Stomach smooth muscle (tissue), 2 donors: ENCODE data around the gene LIPC.

Experiments
- H3K27ac ChIP-seq: one replicate; pipeline ENCODE4 v1.7.0; 2013; ENCODE audit warnings: mild to moderate bottlenecking, low read length, inconsistent platforms
- H3K27me3 ChIP-seq, 2 donors: one replicate each; pipeline ENCODE4 v1.7.0; 2013; ENCODE audit warnings: low read length in 2 of 2; ENCODE audit not compliant: insufficient read depth in 2 of 2, control insufficient read depth in 1 of 2
- H3K36me3 ChIP-seq, 2 donors: one replicate each; pipeline ENCODE4 v1.7.0; 2013; ENCODE audit warnings: low read length in 2 of 2; ENCODE audit not compliant: control insufficient read depth in 2 of 2, insufficient read depth in 2 of 2
- H3K4me1 ChIP-seq: one replicate; pipeline ENCODE4 v1.7.0; 2013; ENCODE audit warnings: low read length; ENCODE audit not compliant: control insufficient read depth, insufficient read depth
- H3K4me3 ChIP-seq, 2 donors: one replicate each; pipeline ENCODE4 v1.7.0; 2013; ENCODE audit warnings: low read length in 2 of 2
- H3K9ac ChIP-seq, 2 donors: one replicate each; pipeline ENCODE4 v1.7.0; 2013; ENCODE audit warnings: low read length in 2 of 2, mild to moderate bottlenecking in 1 of 2
- H3K9me3 ChIP-seq, 2 donors: one replicate each; pipeline ENCODE4 v1.7.0; 2013; ENCODE audit warnings: low read length in 2 of 2; ENCODE audit not compliant: control insufficient read depth in 2 of 2
- donor health status: healthy.
- donor health status: Pancreatic carcinoma.

The LIPC gene

DNA sequence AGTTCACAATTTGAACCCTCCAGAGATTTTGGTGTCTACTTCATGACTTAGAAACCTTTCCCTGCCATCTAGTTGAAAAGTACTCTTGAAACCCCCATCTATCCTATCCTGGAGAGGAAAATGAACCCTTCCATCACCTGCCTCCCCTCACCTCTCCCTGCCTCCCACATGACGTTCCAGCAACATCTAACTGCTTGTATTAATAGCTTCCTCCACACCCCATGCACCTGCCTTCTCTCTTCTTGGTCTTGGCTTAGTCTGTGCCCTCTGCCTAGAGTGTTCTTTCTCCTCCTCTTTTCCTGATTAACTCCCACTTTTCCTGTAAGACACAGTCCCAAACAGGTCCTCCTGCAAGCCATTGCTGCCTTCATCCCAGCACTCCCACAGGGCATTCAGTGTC, 107.8 kb downstream of the LIPC start:
- H3K9me3 ChIP-seq: peaks cover 0 to 4% of the 10 kb centered on the region in 2 donors
- H3K27me3 ChIP-seq: no peaks in the 10 kb centered on the region
- H3K27ac ChIP-seq: no peak overlapping the region
- H3K4me3 ChIP-seq: no peak overlapping the region
- H3K4me1 ChIP-seq: no peaks in the 10 kb centered on the region
- no peak overlapping the region for H3K9ac ChIP-seq
- no peaks in the 10 kb centered on the region for H3K36me3 ChIP-seq

DNA sequence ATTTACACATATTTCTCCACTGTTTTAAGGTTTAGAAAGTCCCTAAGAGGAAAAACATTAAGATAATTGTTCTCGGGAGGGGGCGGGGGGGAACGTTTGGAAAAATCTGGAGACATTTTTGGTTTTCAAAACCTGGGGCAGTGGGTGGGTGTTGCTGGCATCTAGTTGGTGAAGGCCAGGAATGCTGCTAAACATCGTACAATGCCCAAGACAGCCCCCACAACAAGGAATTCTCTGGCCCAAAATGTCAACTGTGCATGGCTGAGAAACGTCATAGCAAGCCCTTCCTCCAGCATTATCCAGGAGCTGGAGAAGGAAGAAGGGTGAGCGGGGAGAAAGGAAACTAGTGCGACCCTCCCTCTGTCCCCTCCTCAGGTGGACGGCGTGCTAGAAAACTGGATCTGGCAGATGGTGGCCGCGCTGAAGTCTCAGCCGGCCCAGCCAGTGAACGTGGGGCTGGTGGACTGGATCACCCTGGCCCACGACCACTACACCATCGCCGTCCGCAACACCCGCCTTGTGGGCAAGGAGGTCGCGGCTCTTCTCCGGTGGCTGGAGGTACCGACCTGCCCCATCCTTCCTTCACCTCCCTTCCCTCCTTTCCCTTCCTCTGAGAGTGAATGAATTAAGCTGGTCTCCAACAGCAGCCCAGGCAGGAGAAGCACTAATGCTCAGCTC, 109.8 kb downstream of the LIPC start:
- Histone ChIP-seq H3K27me3 (no peaks in the 10 kb centered on the region), H3K27ac (no peak overlapping the region), H3K9ac (no peak overlapping the region), H3K9me3 (peaks cover 0 to 4% of the 10 kb centered on the region in 2 donors), H3K36me3 (no peaks in the 10 kb centered on the region), H3K4me3 (no peak overlapping the region), H3K4me1 (no peaks in the 10 kb centered on the region)

DNA sequence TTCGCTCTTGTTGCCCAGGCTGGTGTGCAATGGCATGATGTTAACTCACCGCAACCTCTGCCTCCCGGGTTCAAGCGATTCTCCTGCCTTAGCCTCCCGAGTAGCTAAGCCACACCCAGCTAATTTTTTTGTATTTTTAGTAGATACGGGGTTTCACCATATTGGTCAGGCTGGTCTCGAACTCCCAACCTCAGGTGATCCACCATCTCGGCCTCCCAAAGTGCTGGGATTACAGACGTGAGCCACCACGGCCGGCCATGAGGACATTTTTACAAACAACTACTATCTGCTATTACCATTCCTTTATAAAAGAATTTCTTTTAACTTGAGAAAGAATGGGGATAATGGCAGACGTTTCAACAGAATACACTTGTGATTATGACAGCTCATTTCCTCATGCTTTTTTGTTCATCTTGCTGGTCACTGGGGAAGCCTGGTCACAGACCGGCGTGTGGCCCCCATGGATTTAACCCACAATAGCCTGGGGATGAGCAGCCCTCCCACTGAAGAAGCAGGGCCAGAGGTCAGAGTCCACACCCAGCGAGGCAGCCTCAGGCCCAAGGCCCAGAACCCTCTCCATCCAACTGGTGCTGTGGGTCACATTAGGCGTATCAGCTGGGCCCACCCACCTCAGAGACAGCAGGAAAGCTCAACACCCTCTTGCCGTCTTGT, 112.0 kb downstream of the LIPC start:
- Histone ChIP-seq H3K4me3 (no peak overlapping the region), H3K9ac (no peak overlapping the region), H3K36me3 (no peaks in the 10 kb centered on the region), H3K27ac (no peak overlapping the region), H3K9me3 (peaks cover 0 to 4% of the 10 kb centered on the region in 2 donors), H3K4me1 (peaks cover 11% of the 10 kb centered on the region), H3K27me3 (no peaks in the 10 kb centered on the region)

DNA sequence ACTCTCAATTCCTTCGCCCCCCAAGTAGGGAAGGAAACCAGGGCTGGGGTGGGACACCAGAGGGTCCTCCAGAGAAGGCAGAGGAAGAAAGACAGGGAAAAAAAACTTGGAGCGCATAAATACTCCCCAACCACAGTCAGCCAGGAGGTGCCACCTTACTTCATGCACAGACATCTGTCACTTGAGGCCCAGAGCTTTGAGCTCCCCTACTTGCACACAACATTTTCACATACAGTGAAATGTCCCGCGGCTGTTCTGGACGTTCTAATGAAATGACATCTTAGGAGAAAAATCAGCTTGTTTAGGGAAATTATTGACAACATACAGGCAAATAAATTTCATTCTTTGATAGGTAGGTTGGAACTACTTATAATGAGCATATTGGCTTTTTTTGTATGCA, 113.0 kb downstream of the LIPC start:
- Histone ChIP-seq H3K27me3 (no peaks in the 10 kb centered on the region), H3K4me1 (peaks cover 19% of the 10 kb centered on the region), H3K9me3 (no peaks in the 10 kb centered on the region), H3K27ac (no peak overlapping the region), H3K36me3 (no peaks in the 10 kb centered on the region), H3K9ac (no peak overlapping the region), H3K4me3 (no peak overlapping the region)

DNA sequence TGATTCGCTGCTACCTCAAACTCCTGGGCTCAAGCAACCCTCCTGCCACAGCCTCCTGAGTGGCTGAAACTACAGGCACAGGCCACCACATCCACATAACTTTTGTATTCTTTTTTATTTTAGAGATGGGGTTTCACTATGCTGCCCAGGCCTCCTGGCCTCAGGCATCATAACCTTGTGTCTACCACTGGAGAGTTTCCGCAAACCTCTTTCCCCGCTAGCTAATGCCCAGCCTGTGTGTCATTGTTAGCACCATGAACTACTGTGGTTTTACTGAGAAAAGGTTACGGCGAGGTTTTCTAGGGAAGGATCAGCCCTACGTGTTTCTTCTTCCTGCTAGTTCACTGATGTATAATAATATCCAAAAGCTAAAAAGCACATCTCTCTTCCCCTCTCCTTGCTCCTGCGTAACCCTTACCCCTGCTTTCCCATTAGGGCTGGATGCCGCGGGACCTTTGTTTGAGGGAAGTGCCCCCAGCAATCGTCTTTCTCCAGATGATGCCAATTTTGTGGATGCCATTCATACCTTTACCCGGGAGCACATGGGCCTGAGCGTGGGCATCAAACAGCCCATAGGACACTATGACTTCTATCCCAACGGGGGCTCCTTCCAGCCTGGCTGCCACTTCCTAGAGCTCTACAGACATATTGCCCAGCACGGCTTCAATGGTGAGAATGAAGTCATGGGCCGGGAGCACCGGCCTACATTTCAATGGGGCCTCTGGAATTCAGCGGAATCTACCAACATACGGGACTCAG, 113.7 kb downstream of the LIPC start:
- H3K27ac ChIP-seq: no peak overlapping the region
- no peaks in the 10 kb centered on the region for H3K9me3 ChIP-seq
- H3K4me3 ChIP-seq: no peak overlapping the region
- H3K27me3 ChIP-seq: no peaks in the 10 kb centered on the region
- no peaks in the 10 kb centered on the region for H3K36me3 ChIP-seq
- H3K9ac ChIP-seq: no peak overlapping the region
- peaks cover 25% of the 10 kb centered on the region for H3K4me1 ChIP-seq

DNA sequence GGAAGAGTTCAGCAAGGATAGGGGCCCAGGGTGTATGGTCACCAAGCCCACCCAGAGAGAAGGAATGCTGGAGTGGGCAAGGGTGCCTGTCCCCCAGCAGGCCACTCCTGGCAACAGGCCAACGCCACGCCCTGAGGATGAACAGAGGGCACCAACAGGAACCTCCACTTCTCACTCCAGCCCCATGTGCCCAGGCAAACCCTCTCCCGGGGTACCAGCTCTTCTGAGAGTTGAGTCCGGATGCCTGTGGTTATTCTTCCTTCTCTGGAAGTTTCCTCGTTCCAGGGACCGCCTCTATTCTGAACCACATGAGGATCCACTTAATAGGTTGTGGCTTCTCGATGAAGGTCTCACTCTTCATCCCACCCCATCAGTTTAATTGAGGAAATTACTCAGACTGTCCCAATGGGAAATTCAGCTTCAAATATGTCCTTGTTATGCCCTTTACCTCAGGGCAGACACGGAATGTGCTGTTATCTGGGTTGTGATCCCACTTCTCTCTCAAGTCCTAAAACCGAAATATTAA, 114.3 kb downstream of the LIPC start:
- Histone ChIP-seq H3K4me1 (peaks cover 25% of the 10 kb centered on the region), H3K27ac (no peak overlapping the region)

DNA sequence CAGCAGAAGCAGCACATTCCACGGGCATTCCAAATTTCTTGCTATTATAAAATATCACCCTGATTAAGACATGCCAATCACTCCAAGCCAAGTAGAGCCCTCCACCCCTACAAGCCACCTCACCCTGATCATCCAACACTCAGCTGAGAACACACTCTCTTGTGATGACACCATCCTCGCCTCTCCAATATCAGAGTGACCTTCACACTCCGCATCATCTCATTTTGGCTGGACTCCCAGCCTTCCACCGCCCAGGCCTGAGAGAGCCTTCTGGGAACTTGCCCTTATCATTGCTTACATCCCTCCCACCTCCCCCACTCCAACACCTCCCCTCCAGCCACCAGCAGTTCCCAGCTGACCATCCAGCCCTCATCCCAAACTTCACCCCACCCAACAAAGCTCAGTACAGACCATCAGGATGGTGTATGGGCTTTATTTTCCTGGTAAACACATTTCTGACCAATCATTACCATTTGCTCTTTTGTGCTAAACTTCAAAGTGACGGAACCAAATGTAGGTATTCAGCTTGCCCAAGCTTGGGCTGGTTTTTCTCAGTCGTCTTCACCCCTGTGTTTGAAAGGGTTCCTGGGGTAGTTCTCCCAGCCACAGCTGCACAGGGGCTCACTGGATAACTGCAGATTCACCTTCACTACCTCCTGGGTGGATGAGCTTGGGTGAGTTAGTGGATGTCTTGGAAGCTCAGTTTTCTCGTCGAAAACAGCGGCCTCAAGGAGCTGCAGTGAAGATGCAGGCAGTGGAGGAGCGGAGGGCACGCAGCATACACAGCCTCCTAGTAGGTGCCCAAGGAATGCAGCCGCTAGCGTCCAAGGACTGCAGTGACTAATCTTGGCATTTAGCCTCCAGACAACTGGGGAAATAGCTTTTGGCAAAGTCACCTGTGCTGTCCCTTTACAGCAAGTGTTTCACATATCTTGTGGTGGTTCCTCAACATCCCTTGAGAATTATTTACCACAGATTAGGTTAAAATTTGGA, 115.1 kb downstream of the LIPC start:
- Histone ChIP-seq H3K27ac (no peak overlapping the region), H3K9me3 (no peaks in the 10 kb centered on the region), H3K4me3 (no peak overlapping the region), H3K9ac (no peak overlapping the region), H3K27me3 (no peaks in the 10 kb centered on the region), H3K36me3 (no peaks in the 10 kb centered on the region), H3K4me1 (peaks cover 26% of the 10 kb centered on the region)

More for the DNA sequence above, 114.3 kb downstream of the LIPC start:
- H3K27me3 ChIP-seq: no peaks in the 10 kb centered on the region
- no peaks in the 10 kb centered on the region for H3K36me3 ChIP-seq
- H3K4me3 ChIP-seq: no peak overlapping the region
- H3K9me3 ChIP-seq: no peaks in the 10 kb centered on the region
- no peak overlapping the region for H3K9ac ChIP-seq

DNA sequence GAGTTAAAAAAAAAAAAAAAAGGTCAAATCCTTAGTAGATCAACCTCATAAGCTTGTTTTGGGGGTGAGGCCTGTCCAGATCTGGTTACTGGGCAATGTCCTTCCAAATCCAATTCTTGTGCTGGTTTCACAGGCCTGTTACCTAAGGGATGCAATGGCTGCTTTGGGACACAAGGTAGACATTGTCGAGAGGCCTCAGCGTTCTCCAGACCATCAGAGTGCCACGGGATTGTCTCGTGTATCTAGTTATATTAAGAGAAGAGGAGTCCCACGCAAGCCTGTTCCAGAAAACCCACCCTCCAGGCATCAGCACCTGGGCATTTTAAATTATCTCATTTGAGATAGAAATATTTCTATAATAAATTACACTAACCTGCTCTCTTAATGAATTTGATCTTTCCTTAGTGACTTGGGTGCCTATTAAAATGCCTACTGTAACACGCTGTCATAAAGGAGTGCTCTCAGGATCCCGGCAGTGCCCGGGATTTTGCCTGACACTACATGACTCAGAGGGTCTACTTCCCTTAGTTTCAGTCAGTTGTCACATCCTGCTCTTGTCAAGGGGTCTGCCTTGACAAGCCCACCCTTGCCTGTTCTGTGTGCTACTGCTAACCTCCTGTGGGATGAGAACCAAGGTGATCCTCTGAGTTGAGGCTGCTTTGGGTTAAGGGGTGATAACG, 116.0 kb downstream of the LIPC start:
- no peak overlapping the region for H3K4me3 ChIP-seq
- no peaks in the 10 kb centered on the region for H3K36me3 ChIP-seq
- no peak overlapping the region for H3K9ac ChIP-seq
- peaks cover 29% of the 10 kb centered on the region for H3K4me1 ChIP-seq
- H3K27me3 ChIP-seq: no peaks in the 10 kb centered on the region
- no peaks in the 10 kb centered on the region for H3K9me3 ChIP-seq
- H3K27ac ChIP-seq: no peak overlapping the region

DNA sequence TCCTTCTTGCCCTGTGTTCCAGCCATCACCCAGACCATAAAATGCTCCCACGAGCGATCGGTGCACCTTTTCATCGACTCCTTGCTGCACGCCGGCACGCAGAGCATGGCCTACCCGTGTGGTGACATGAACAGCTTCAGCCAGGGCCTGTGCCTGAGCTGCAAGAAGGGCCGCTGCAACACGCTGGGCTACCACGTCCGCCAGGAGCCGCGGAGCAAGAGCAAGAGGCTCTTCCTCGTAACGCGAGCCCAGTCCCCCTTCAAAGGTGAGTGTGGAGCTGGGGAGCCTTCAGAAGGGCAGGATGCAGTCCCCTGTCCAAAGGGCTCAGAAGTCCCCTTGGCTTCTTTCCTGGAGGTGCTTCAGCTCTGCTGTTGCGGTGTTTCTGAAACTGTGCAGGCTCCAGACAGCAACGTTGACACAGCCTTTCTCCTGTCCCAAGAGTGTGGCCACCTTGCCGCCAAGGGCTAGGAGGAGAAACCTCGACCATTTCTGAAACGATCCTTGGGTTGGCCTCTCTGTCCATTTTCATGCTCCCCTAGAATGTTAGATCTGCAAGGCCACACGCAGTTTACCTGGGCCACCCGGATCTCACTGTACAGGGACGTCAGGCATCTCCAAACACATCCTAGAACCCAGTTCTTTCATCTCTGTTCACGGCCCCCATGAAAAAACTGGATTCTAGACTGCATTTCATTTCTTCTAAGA, 116.7 kb downstream of the LIPC start:
- Histone ChIP-seq H3K4me3 (no peak overlapping the region), H3K27me3 (no peaks in the 10 kb centered on the region), H3K9me3 (no peaks in the 10 kb centered on the region), H3K27ac (peak overlapping the region; percentile 31), H3K4me1 (peaks cover 29% of the 10 kb centered on the region), H3K9ac (no peak overlapping the region), H3K36me3 (no peaks in the 10 kb centered on the region)
